Pulmonary artery endothelial cell (primary cell): ENCODE data around the gene ORAI1. TPM values are rescaled to one million over a fixed set of nuclear protein-coding genes. Genes with fewer than 3 reads are reported as not detected.
"Not testable (repeated sequence)": the region's sequence is repeated elsewhere in the genome, so short reads cannot be mapped to it uniquely, and the experiment has no call there.

ENCODE experiments used
- DNase-seq: peaks from one replicate; pipeline ENCODE4 v3.0.0-alpha.2; 2011; ENCODE audit warnings: low read depth, low spot score
- total RNA-seq: library from RNA; depleted of rRNA; stranded (reverse); fragments of >200 nt; gene quantifications from 2 replicates; pipeline ENCODE4 v1.2.3, GENCODE V29; 2014

ORAI1 gene
- total RNA-seq = 16.2 and 18.8 TPM in 2 replicates

DNA sequence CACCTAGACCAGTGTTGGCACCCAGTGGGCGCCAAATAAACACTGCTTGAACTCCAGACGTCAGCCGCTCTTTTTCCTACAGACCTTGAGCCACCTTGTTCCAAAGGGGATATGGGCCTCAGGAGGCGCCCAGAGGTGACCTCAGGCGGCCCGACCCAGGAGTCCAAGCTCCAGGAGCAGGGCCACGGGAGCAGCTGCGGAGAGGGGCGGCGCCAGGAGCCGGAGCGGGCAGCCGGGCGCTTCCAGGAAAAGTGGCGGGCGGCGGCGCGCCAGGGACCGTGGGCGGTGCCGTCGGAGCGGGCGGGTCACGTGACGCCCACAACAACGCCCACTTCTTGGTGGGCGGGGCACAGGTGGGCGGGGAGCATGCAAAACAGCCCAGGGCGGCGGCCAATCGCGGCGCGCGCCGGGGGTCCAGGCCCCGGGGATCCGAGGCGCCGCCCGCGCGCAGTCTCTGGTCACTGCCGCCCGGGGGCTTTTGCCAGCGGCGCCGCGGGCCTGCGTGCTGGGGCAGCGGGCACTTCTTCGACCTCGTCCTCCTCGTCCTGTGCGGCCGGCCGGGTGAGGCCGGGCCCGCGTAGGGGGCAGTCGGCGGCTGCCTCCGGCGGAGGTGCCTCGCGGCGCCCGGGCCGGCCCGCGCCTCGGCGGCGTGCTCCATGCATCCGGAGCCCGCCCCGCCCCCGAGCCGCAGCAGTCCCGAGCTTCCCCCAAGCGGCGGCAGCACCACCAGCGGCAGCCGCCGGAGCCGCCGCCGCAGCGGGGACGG is at the start of gene ORAI1:
Gene ORAI1, plus strand, starts transcription at position 444 of the 766 bp plus-strand sequence.
- peak; percentile 80 for DNase-seq

DNA sequence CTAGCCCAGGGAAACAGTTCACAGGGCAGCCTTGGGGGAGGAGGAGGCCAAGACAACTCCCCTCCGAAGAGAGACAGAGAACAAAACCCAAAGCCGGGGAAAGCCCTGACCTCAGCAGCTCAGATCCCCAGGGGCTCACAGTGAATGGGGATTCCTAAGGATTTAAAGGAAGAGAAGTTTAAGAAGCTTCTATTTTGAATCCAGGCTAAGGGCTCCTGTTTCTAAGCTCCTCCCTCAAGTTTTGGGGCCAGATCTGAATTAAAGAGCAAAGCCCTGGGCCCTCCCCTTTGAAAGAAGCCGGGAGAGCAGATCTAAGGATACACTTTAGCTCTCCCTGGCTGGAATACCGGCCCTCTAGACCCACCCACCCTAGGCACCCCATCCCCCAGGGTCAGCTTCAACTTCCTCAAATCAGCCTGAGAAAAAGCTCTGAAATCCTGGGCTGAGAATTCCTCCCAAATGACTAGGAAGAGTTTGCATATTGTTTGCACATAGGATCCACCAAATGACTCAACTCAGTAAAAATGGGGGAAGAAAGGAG is 49.4 kb upstream of the ORAI1 start:
- DNase-seq = no peak

DNA sequence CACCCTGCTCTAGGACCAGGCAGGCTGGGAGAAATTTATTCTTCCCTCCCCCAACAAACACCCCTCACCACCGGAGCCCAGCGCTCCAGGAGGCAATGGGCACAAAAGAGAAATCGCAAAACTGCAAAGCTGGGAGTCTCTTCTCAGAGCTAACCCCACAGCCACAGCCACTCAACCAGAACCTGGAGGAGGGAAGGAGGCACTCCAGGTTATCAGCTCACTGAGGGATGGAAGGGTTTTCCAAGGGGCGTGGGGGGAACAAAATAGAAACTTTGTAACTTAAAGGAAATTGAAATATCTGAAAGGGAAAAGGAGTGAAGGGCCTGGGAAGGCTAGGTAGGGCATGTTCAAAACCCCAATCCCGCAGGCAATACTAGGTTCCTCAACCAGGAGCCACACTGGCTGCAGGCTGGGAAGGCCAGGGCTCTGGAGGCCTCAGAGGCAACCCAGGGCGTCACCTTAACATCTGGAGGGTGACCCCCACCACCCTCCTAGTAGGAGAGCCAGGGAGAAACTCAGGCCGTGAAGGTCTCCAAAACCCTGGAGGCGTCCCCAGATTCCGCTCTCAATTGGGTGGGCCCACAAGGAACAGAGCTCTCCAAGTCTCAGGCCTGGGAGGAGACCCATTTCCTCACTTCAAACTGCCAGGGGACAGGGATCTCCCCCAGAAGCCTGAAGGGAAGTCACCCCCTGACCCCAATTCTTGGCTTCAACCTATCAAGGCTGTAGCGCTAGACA is 48.7 kb upstream of the ORAI1 start:
- no peak for DNase-seq

DNA sequence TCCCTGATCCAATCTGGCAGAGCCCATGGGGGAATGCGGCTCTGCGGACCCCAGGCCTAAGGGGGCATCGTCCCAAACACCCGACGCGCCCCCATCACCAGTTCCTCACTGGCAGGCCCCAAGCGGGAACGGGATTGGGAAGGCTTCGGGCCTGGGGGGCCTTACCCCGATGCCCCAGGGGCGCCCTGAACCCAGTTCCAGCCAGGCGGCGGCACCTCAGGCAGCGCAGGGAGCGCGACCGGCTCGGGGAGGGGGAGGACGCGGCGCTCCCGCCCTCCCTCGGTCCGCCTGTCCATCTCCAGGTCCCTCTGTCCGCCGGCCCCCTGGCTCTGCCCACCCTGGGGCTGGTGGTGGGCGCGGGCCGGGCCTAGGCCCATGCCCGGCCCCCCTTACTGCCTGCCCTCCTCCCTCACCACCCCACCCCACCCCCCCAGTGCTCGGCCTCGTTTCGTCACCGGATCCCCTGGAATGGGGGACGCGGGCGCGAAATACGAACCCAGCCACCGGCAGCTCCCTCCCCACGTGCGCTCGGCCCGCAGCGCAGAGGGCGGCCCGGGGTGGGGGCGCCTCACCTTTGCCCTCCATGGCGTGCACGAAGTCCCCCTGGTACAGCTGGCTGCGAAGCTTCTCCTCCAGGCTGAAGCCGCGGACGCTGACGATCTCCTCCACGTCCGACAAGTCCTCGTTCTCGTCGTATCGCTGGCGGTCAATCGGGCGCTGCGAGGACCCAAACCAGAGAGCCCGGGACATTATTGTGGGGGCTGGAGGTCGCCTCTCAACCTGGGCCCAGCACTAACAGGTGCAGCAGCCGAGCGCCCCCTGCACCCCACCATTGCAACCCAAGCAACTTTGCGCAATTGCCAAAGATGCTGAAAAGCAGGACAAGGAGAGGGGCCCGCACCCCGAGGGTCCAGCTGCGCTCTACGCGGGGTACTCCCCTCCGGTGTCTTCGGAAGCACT is 47.8 kb upstream of the ORAI1 start:
- DNase-seq = no peak

DNA sequence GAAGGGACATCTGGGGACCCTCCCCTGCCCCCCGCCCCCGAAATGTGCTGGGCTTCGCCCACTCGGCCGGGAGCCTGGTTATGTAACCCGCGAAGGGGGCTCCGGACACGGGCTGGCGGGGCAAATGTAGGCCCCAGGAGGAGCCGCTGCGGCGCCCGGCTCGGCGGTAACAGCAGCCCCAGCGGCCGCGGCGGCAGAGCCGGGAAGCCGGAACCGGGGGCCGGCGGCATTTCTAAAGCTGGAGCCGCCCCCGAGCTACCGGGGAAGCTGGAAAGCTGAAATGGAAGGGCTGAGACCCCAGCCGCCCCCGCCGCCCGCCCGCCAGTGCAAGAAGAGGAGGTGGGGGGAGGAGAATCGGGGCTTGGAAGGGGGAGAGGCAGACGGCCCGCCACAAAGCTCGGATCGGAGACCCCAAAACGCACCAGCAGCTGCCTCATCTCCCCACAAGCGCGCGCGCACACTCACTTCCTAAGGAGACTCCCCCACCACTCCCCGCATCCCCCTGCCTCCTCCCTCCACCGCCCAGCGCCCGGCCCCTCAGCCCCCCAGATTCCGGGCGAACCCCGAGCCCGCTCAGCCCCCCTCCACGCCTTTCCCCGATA is 47.0 kb upstream of the ORAI1 start:
- no peak for DNase-seq

DNA sequence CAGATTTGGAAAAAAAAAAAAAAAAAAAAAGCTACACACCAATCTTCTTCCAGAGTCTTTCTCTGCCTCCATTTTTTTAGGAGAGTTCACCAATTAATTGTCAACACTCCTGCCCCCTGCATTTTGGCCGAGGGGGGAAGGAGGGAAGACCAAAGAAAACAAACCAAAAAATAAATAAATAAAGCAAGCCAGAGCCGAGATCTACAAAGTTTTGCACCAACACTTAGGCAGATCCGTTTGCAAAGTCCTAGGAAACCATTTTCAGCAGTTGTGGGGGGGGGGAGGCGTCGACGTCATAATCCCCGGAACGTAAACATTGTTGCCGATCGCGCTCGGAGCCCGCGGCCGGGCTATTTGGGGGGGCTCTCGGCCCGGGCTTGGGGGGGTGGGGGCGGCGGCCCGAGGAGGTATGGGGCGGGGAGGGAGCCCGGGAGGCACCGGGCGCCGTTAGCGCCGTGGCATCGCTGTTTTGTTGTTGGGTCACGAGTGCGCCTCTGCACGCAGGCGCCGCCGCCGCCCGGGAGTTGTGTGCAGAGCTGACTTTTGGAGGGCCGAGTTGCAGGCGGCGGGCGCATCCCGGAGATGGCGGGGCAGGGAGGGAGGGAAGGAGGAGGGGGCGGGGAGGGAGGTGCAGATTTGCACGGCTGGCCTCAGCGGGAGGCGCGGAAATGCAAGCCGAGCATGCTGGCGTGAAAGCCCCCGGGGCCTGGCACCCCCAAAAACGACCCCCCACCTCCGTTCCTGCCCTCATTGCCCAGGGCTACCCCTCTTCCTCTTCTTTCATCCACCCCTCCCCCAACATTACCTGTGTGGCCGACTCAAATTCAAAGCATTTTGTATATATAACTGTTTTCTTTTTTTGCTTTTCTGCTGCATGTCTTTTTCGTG is 46.1 kb upstream of the ORAI1 start:
- no peak for DNase-seq

DNA sequence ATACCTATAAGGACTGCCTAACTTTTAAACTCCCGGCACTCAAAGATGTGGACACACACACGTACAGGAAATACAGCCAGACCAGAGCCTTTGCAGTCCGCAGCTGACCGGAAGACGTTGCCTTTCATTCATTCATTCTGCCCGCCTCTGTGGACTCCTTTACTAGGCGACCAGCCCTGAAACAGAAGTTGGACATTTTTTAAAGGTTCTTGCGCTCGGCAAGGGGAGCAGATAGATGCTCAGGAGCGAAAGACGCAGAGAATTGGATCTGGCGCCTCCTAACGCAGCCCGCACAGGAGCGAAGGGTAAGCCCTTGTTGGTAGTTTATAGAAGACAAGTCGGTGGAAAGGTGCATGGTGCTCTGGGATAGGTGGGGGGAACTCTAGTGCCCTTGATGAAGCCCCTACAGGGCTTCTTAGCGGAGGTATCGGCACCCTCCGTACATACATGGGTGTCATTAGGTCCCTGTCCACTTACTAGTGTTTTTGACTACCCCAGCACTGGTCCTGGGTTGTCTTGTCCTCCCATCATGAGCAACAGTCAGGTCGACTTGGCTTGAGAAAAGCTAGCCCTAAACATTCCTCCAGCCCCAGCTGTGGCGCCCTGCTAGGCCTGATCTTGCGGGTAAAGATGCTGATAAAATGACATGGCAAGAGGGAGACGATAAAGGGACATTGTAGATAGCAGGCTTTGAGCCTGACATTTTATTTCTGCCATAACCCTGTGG is 45.2 kb upstream of the ORAI1 start, which contains the start of gene KDM2B:
Gene KDM2B, minus strand, starts transcription at position 65 of the 727 bp plus-strand sequence. CDS start 112 bp downstream, outside the sequence.
- DNase-seq = no peak

DNA sequence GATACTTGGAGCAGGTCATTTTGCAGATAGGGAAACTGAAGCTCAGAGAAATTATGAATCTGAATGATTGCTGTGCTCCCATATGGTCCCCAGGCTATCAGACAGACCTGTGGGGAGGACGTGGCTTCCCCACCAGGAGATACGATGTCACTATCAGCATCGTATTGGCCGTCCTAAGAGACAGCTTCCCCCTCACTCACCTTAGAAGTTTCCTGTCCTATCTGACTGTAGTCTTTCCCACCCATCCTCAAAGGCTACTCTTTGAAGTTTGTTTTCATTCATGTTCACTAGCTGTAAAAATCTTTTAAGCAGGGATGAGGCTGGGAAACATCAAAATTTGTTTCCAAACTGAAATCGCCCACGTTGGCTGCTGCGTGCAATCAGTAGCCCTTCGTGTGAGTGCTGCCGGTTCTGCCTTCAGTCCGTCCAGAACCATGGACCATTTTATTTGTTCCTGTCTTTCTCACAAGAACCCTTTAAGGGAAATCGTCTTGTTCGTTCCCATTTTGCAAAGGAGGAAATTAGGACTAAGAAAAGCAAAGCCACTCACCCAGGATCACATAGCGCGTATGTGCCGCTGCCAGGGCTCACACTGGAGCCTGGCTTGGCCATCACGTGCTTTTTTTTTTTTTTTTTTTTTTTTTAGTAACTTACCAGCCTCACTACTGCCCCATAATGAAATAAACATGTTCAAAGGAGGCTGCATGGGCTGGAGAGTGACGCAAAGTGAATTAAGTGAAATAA is 44.5 kb upstream of the ORAI1 start:
- DNase-seq = no peak

DNA sequence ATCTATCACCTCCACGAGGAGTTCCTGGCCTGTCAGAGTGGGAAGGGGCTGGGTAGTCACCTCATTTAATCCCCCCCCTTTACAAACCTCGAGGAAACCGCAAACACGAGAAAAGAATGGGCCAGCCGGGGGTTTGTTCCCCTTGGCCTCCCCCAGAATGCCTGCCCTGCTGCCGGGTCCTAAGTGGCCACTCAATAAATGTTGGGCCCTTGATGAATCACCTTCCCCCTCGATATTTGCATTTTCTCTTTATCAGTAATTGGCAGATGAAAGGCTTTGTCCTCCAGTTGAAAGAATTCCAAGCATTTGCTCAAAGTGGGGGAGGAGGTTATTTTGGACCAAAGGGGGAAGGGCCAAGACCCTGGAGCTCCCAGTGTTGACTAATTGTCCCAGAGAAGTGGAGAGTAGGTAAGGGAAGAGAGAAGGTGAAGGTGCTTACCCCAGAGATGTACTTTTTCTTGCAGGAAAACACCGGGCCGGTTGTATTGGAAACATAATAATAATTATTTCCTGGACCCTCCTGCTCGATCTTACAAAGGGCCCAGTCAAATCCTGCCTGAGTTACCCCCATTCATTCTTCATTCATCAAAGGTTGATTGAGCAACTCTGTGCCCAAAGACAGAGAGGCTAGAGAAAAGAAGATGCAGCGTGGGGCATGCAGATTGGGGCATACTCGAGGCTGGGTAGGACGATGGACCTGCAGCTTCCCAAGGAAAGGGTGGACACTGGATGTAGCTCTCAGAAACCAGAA is 43.6 kb upstream of the ORAI1 start:
- no peak for DNase-seq

DNA sequence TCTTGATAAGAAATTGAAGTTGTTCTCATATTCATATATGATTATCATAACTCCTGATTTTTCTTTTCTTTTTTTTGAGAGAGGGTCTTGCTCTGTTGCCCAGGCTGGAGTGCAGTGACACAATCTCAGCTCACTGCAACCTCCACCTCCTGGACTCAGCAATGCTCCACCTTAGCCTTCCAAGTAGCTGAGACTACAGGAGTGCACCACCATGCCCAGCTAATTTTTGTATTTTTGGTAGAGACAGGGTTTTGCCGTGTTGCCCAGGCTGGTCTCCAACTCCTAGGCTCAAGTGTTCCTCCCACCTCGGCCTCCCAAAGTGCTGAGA is 43.0 kb upstream of the ORAI1 start:
- not testable (repeated sequence) for DNase-seq

DNA sequence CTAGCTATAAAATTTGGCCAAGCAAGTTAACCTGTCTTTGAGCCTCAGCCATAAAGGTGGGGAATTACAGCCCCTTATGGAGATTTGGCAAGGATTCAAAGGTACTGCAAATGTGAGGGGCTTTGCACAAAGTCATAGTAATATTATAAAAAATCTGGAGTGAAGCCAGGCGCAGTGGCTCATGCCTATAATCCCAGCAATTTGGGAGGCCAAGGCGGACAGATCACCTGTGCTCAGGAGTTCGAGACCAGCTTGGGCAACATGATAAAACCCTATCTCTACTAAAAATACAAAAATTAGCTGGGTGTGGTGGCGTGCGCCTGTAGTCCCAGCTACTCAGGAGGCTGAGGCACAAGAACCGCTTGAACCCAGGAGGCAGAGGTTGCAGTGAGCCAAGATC is 41.4 kb upstream of the ORAI1 start:
- not testable (repeated sequence) for DNase-seq

DNA sequence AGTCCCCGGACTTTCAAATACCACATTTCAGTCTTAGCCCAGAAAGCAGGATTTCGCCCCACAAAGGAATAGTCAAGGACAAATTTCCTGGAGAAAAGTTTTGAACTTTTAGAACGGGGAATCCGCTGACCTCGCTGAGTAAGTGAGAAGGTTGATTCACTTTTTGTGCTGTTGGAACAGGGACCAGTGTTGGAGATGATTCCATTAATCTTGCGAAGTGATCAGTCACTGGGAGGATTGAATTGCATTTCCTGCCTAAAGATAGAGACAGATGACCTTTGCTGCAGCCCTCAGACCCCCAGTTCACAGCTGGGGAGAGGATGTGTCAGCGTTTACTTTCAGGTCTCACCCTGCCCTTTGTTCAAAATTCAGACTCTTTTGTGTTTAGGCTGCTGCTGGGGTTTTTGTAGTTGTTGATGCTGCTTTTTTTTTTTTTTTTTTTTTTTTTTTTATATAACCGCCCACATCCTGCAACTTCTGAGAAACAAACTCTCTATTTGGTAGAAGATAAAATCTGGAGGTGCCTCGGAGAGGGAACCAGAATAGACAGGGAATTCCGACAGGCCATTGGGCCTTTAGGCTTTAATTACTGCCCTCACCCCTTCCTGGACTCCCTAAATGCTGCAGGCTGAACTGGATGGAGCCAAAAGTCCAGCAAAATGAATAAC is 35.7 kb upstream of the ORAI1 start:
- no peak for DNase-seq

DNA sequence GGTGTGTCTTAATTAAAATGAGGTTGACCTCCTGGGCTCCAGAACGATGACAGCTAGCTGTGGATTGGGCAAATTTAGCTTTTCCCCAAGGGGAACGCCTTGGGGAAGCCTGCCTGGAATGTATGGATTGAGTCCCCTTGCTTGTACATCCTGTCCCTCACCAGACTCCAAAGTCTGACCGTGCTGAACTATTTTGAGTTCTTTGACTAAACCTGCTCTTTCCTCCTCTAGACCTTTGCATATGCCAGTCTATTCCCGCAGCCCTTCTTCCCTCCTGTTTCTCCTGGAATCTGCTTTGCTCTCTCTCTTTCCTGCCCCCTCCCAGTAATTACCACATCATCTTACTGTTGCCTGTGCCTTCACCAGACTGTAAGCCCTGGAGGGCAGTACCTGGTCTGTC is 34.0 kb upstream of the ORAI1 start:
- no peak for DNase-seq

DNA sequence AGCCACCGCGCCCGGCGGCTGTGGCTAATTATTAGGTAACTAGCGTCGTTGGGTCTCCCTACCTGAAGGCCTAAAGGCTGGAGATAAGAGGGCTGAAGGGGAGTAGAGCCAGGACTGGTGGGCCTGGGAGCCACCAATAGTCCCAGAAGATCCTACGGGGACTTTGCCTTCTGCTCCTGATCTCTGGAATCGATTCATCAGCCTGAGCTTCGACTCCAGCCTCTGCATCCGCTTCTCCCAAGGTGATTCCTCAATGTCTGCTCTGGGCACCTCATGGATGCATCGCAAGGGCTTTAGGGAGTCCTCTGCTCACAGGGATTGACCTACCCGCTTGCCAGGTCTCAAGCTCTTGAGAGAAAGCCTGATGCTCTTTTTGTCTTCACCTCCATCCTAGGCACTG is 30.8 kb upstream of the ORAI1 start:
- no peak for DNase-seq

DNA sequence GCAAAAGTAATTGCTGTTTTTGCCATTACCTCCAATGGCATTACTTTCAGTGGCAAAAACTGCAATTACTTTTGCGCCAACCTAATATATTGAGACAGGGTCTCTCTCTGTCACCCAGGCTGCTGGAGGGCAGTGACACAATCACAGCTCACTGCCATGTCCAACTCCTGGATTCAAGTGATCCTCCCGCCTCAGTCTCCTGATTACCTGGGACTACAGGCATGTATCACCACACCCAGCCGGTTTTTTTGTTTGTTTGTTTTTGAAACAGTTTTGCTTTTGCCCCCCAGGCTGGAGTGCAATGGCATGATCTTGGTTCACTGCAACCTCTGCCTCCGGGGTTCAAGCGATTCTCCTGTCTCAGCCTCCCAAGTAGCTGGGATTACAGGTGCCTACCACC is 29.8 kb upstream of the ORAI1 start:
- no peak for DNase-seq

DNA sequence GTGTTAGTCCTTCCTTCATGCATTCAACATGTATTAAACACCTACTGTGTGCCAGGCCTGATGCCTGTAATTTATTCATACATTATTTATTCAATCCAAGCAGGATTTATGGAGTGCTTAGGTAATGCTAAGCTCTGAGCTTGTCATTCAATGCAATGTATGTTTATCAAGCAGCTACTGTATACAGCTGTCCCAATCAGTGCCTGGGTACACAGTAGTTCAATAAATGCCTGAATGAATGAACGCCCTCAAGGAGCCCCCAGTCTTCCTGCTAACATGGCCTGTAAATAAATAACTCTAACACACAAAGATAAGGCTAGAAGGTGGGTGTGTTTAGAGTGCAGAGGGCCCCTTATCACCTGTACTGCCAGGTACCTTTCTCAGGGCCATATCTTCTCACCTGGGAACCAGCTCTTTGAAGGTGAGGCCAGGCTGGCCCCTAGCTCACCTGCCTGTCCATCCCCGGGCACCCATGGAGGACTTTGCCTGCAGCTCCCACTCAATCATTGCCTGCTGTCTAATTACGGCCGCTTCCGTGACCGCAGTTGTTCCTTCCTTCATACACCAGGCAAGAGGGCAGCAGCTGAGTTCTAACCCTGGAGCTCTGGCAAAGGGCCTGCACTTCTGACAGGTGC is 25.5 kb upstream of the ORAI1 start:
- no peak for DNase-seq

DNA sequence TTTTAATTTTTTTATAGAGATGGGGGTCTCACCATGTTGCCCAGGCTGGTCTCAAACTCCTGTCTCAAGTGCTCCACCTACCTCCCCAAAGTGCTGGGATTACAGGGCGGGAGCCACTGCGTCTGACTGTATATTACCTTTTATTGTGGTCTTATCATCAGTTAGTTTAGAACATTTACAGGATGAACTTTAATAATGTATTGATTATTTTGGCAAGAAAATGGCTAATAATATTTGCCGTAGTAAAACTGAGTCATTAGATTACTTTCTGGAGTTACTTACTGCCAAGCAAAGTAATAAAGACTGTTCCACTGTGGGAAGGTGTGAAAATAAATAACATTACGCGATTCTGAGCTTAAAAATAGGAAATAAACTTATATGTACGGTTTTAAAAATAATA is 23.6 kb upstream of the ORAI1 start:
- no peak for DNase-seq
